GM10266 (cell line): ENCODE data around the gene NOTCH3.

Experiments
- DNase-seq: peaks from one replicate; pipeline ENCODE4 v3.0.0; 2012; ENCODE audit errors: extremely low spot score
- TF ChIP-seq, protein P1 (sequence below): IDR thresholded peaks from 2 replicates; pipeline ENCODE4 v1.5.1; 2012; ENCODE audit warnings: mild to moderate bottlenecking, low read depth; ENCODE audit not compliant: control insufficient read depth, insufficient read depth; ENCODE audit errors: missing control alignments

Gene NOTCH3

GRCh38 chr19:15185188-15185587 is 15.6 kb downstream of the NOTCH3 start:
- no peak for DNase-seq
- TF ChIP-seq, protein P1, sequence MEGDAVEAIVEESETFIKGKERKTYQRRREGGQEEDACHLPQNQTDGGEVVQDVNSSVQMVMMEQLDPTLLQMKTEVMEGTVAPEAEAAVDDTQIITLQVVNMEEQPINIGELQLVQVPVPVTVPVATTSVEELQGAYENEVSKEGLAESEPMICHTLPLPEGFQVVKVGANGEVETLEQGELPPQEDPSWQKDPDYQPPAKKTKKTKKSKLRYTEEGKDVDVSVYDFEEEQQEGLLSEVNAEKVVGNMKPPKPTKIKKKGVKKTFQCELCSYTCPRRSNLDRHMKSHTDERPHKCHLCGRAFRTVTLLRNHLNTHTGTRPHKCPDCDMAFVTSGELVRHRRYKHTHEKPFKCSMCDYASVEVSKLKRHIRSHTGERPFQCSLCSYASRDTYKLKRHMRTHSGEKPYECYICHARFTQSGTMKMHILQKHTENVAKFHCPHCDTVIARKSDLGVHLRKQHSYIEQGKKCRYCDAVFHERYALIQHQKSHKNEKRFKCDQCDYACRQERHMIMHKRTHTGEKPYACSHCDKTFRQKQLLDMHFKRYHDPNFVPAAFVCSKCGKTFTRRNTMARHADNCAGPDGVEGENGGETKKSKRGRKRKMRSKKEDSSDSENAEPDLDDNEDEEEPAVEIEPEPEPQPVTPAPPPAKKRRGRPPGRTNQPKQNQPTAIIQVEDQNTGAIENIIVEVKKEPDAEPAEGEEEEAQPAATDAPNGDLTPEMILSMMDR: no peak

DNA sequence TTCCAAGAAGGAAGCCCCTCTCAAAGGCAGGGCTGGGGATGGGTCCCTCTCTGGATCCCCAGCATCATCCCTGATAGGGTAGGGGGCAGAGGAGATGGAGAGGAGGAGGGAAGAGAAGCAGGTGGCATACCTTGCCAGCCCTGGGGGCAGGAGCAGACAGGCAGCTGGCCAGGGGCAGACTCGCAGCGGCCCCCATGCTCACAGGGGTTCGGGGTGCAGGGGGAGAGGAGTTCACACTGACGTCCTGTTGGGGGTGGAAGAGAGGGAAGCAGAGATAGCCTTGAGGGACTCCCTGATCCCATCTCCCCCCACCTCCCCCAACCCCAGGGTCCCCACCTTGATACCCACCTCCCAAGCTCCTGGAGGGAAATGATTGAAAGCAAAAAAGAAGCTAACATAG is 16.0 kb downstream of the NOTCH3 start:
- TF ChIP-seq, protein P1: no peak
- no peak for DNase-seq

DNA sequence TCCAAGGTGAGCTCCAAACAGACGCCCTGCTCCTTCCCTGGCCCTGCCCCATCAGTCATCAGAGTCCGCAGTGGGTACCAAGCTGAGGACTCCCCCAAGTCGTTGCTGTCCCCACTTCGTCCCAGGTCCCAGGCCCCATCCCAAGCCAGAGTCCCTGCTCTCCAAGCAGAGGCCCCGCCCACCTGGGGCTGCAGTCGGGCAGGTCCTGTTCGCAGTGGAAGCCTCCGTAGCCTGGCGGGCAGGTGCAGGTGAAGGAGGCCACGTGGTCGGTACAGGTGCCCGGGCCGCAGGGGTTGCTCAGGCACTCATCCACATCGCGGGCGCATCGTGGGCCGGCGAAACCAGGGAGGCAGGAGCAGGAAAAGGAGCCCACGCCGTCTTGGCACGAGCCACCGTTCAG is 19.4 kb downstream of the NOTCH3 start:
- TF ChIP-seq, protein P1: no peak
- DNase-seq: no peak

- TF ChIP-seq, protein P1: no peak
- peak; percentile 54 for DNase-seq
Observed at GRCh38 chr19:15180451-15181390, 20.1 kb downstream of the NOTCH3 start.

- TF ChIP-seq, protein P1: no peak
- no peak for DNase-seq
Observed at GRCh38 chr19:15178629-15179308, 22.0 kb downstream of the NOTCH3 start.

- TF ChIP-seq, protein P1: peak; percentile 100
- DNase-seq: peak; percentile 93
Observed at GRCh38 chr19:15177269-15178116, 23.3 kb downstream of the NOTCH3 start.
